NCI-H1694 treated with DMSO at 0.1 percent for 48 hours (cell line): ENCODE data around the gene SLX9.

Experiments used
- DNase-seq: peaks from one replicate; lab custom pipeline; 2025; lab: John Stamatoyannopoulos, UW

The SLX9 gene

DNA sequence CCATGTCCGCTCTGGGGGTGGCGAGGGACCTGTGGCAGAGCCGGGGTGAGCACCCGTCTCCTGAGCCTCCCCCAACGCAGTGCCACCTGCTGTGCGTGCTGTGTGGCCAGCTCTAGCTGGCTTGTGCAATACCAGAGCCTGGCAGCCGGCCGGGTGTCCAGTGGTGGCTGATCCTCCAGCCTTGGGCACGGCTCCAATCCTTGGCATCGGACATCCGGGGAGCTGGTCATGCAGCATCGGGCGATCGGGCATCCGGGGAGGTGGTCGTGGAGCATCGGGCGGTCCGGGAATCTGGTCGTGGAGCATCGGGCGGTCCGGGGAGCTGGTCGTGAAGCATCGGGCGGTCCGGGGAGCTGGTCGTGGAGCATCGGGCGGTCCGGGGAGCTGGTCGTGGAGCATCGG is 8.1 kb downstream of the SLX9 start:
- DNase-seq: no peak

DNA sequence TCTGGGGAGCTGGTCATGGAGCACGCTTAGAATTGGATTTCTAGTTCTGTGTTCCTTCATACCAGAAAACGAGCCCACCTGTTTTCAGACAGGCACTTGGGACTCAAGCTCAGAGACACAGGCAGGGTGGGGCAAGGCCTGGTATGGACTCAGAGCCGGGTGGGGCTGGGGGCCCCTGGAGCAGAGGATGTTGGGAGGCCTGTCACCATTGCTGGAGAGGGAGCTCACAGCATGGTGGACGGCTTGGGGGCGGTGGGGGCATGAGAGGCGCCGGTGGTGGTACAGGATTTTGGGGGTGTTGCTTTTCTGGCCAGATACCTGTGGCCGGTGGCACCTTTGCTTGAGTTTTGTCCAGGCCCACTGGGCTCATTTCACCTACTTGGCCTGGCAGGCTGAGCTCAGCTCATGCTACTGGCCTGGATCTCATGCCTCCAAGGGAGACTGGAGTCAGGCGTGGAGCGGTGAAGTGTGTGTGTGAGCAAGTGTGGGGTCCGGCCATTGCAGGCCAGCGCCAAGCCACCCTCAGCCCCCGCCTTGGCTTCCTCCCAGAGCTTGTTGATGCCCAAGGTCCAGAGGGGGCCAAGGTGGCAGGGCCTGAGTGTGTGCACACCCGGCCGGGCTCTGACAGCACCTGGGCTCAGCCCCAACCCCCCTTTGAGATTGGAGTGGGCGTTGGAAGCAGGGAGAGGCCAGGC is 8.7 kb downstream of the SLX9 start:
- DNase-seq: no peak

DNA sequence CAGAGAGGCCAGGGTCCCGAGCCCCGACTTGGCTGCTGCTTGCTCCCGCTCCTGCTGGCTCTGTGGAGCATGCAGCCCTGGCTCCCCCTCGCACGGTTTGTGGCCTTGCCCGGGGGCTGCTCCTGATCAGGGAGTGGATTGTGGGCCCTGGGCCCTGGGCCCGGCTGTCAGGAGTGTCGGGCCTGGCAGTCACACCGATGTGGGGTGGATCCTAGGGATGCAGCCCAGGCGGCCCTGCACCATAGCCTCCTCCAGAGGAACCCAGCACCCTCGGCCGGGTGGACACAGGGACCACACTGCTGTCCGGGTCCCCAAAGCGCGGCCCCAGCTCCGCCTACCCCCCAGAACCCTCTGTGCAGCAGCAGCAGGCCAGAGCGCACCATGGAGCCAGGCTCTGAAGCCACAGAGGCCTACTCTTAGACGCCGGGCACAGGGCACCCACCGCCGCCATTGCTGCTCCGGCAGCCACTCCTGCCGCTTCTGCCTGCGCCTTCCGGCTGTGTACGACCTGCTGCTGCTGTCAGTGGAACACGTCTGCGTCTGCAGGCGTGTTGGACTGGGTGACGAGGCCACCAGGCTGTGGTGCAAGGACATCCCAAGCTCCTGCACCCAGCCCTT is 9.4 kb downstream of the SLX9 start:
- DNase-seq: no peak

DNA sequence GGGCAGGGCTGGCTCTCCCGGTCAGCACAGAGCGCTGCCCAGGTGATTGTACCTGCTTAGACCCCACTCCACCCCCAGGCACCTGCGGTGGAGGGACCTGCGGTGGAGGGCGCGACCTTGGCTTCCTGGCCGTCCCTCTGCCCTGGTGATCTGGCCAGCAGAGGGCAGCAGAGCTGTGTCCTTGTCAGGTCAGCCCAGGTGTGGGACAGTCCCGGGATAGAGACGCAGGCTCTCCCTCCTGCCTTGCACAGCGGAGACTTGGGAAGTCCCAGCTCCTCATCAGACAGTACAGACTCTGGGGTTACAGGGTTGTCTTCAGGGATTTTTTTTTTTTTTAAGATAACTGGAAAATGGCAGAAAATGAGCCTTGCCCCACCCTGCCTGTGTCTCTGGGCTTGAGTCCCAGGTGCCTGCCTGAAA is 10.0 kb downstream of the SLX9 start:
- peak; percentile 19 for DNase-seq

GRCh38 chr21:44950351-44950750 is 10.5 kb downstream of the SLX9 start:
- DNase-seq: no peak

- no peak for DNase-seq
These were observed 11.5 kb downstream of the SLX9 start for GRCh38 chr21:44951186-44951915.

DNA sequence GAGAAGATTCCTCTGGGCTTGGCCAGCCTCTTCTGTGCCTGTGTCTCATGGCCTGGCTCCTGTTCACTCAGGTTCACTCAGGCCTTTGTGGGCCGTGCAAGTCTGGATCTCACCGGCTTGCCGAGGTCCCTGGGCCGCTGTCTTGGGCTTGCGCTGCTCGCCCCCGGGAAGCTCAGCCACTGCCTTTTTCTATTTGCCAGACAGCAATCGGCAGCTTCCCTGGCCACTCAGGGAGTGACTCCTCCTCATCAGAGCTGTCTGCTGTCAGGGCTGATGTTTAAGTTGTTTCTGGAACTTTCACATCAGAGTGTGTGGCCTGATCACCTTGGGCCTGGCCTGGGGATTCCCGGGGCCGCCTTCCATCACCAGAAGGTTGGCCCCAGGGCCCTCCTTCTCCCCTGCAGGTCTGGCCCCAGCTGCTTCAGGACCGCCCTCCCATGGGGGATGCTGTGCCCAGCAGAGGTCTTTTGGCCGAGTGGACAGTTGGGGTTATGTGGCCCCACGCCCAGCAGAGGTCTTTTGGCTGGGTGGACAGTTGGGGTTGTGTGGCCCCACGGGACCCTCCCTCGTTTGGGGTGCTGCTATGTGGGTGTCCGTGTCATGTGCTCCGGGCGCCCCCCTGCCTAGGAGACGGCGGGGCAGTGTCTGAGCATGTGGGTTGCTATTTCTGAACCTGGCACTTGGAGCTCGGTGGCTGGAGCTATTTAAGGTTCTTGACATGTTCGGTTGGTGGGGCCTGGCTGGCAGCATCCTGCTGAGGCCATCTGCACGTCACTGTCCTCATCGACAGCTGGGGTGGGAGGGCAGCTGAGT is 12.5 kb downstream of the SLX9 start:
- DNase-seq: no peak

DNA sequence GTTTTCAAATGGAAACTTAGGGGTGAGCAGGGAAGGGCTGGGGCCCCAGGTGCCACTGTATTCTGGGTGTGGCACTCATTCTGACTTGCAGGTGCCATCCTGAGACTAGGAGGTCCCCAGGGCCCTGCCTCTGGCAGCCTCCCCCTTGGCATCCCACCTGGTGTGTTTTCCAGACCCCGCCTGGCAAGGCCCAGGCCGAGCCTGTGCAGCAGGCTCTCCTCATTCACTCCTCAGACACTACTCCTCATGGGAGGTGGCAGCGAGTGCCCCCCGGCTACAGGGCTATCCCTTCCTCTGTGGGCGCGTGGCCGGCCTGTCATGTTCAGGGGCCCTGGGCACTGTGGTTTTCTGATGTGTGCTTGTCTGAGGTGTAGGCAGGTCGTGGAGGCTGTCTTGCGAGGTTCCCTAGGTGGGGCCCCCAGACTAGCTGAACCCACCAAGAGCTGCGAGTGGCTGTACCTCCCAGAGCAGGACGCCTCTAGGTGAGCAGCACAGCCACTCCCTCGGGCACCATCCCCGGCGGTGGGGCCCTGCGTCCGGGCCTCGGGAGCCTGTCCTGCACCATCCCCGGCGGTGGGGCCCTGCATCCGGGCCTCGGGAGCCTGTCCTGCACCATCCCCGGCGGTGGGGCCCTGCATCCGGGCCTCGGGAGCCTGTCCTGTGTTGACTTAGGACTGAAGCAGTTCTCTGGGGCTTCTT is 13.2 kb downstream of the SLX9 start:
- no peak for DNase-seq

GRCh38 chr21:44953628-44954021 is 13.8 kb downstream of the SLX9 start:
- DNase-seq: no peak

- DNase-seq: no peak
These were observed 14.5 kb downstream of the SLX9 start for GRCh38 chr21:44954281-44954771.

- no peak for DNase-seq
These were observed 15.4 kb downstream of the SLX9 start for GRCh38 chr21:44955141-44955797.

GRCh38 chr21:44955798-44956175 is 16.0 kb downstream of the SLX9 start:
- DNase-seq: no peak

DNA sequence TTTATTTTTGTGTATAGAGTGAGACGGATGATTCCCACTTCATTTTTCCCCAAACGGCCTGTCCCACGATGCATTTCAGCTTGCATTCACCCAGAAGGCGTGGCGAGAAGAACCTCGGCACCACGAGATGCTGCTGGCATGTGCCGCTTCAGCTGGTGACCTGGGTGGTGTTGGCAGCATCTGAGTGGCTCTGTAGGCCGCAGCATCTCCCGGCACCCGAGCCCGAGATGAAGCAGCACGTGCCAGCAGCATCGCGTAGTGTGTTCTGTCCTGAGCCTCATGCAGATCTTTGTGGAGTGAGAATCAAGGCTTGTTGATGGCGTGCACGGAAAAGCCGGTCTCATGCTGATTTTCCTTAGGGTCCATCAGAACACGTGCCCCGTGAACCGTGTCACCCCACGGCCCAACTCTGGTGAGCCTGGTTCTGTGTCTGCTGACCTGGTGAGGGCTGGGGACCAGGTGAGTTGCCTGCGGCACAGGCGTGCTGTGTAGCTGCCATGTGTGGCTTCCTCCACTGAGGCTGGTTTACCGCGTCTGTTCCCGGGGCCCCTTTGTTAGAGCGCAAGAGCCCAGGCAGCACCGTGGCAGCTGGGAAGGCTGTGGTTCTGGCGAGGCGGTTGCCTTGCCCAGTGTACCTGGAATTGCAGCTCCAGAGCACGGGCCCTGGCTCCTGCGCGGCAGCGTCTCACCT is 16.7 kb downstream of the SLX9 start:
- DNase-seq: no peak

DNA sequence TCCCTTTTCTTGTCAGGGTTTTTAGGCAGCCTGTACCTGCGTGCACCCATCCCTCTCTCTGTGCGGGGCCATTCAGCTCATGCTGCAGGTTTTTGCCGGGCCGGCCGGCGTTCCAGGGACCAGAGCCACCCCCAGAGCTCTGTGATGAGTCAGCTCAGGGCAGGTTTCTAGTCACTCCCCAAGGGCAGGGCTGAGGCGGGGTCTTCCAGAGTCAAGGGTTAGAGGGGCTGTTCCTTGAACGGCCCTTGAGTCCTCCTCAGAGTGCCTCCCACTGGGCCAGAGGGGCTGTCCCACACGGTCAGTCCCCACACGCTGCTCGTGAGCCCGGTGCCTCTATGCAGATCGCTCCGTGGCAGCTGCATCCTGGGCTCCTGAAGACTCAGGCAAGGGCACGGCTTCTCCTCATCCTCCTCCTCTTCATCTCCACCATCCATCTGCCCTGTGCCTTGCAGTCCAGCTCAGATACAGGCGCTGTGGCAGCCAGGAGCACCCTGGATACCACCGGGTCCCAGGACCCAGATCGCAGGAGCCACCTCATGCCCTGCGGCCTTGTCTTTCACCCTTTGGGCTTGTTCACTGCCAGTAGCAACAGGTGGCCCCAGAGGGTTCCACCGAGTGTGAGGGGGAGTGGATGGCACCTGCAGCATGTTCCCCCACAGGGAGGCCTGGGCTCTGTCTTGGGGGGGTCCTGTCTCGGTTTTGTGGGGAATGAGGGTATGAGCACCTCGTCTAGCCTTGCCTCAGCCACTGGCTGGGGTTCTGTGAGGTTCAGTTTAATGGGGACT is 17.4 kb downstream of the SLX9 start:
- no peak for DNase-seq

GRCh38 chr21:44957901-44958451 is 18.1 kb downstream of the SLX9 start:
- DNase-seq: no peak

- DNase-seq: no peak
These were observed 18.8 kb downstream of the SLX9 start for GRCh38 chr21:44958471-44959191.

- no peak for DNase-seq
These were observed 19.7 kb downstream of the SLX9 start for GRCh38 chr21:44959376-44960091.
